Measurements from ENCODE around the gene MYBBP1A.
"Not testable (repeated sequence)": the region's sequence is repeated elsewhere in the genome, so short reads cannot be mapped to it uniquely, and the experiment has no call there.

Gene MYBBP1A

GRCh38 chr17:4588391-4588790 lies 33.2 kb upstream of the MYBBP1A start:
- no peak for DNase-seq

GRCh38 chr17:4587803-4588202 lies 32.6 kb upstream of the MYBBP1A start:
- no peak for DNase-seq

GRCh38 chr17:4587195-4587594 lies 32.0 kb upstream of the MYBBP1A start:
- DNase-seq = no peak

- no peak for DNase-seq
Measured at GRCh38 chr17:4586043-4586442, 30.9 kb upstream of the MYBBP1A start.

GRCh38 chr17:4585638-4585994 lies 30.4 kb upstream of the MYBBP1A start:
- no peak for DNase-seq

GRCh38 chr17:4584917-4585637 lies 29.9 kb upstream of the MYBBP1A start:
- no peak for DNase-seq

GRCh38 chr17:4584101-4584916 lies 29.1 kb upstream of the MYBBP1A start, which contains the start of gene SMTNL2:
SMTNL2 (plus strand) TSS chr17:4584529; CDS start chr17:4584606, 77 bp downstream.
- DNase-seq = no peak

- no peak for DNase-seq
Measured at GRCh38 chr17:4583782-4584100, 28.6 kb upstream of the MYBBP1A start.

- DNase-seq = no peak
Measured at GRCh38 chr17:4583206-4583605, 28.0 kb upstream of the MYBBP1A start.

GRCh38 chr17:4582691-4583090 lies 27.5 kb upstream of the MYBBP1A start:
- DNase-seq = no peak

GRCh38 chr17:4582101-4582501 lies 26.9 kb upstream of the MYBBP1A start:
- no peak for DNase-seq

- no peak for DNase-seq
Measured at GRCh38 chr17:4580291-4580690, 25.1 kb upstream of the MYBBP1A start.

- no peak for DNase-seq
Measured at GRCh38 chr17:4579678-4580077, 24.5 kb upstream of the MYBBP1A start.

GRCh38 chr17:4578349-4578748 lies 23.2 kb upstream of the MYBBP1A start:
- not testable (repeated sequence) for DNase-seq

GRCh38 chr17:4577386-4577993 lies 22.3 kb upstream of the MYBBP1A start:
- no peak for DNase-seq

- DNase-seq = no peak
Measured at GRCh38 chr17:4576729-4577322, 21.6 kb upstream of the MYBBP1A start.

GRCh38 chr17:4576161-4576558 lies 21.0 kb upstream of the MYBBP1A start:
- DNase-seq = no peak

GRCh38 chr17:4574448-4575045 lies 19.4 kb upstream of the MYBBP1A start:
- DNase-seq = no peak

GRCh38 chr17:4573669-4574068 lies 18.5 kb upstream of the MYBBP1A start:
- no peak for DNase-seq

- DNase-seq = no peak
Measured at GRCh38 chr17:4573115-4573514, 17.9 kb upstream of the MYBBP1A start.

- no peak for DNase-seq
Measured at GRCh38 chr17:4572131-4572530, 16.9 kb upstream of the MYBBP1A start.

- DNase-seq = no peak
Measured at GRCh38 chr17:4569591-4569990, 14.4 kb upstream of the MYBBP1A start.

- DNase-seq = no peak
Measured at GRCh38 chr17:4566785-4567184, 11.6 kb upstream of the MYBBP1A start.

All from GF-D8 (cell line).